ENCODE results near the gene MAP4K4.

DNA sequence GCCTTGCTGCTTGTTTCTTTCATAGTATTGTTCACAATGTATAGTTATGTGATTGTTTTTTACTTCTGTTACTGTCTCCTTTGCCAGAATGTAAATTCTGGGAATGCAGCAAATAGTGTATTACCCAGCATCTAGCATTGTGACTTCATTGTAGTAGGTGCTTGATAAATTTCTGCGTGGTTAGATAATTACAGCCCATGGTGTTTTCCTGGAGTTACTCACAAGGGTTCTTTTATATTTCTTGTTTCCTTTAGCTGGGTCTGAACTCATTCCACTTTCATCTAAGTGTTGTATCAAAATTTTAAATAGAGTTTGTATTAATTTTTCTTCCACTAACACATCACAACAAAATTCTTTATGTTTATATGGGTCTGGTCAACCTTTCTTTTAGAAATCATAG lies 132.6 kb downstream of the MAP4K4 start:
- TF ChIP-seq, protein P1, sequence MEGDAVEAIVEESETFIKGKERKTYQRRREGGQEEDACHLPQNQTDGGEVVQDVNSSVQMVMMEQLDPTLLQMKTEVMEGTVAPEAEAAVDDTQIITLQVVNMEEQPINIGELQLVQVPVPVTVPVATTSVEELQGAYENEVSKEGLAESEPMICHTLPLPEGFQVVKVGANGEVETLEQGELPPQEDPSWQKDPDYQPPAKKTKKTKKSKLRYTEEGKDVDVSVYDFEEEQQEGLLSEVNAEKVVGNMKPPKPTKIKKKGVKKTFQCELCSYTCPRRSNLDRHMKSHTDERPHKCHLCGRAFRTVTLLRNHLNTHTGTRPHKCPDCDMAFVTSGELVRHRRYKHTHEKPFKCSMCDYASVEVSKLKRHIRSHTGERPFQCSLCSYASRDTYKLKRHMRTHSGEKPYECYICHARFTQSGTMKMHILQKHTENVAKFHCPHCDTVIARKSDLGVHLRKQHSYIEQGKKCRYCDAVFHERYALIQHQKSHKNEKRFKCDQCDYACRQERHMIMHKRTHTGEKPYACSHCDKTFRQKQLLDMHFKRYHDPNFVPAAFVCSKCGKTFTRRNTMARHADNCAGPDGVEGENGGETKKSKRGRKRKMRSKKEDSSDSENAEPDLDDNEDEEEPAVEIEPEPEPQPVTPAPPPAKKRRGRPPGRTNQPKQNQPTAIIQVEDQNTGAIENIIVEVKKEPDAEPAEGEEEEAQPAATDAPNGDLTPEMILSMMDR (conservative IDR thresholded peaks at IDR 0.05; ENCODE audit: low read length): no peak
- no peak for TF ChIP-seq EZH2phosphoT487 (IDR thresholded peaks at IDR 0.05; ENCODE audit: borderline replicate concordance)
